ENCODE data around the gene IPPK. TPM values are rescaled to one million over a fixed set of nuclear protein-coding genes. Genes with fewer than 3 reads are reported as not detected.

IPPK gene
- total RNA-seq, 1 donor from 2014 or later: 8.1 TPM

DNA sequence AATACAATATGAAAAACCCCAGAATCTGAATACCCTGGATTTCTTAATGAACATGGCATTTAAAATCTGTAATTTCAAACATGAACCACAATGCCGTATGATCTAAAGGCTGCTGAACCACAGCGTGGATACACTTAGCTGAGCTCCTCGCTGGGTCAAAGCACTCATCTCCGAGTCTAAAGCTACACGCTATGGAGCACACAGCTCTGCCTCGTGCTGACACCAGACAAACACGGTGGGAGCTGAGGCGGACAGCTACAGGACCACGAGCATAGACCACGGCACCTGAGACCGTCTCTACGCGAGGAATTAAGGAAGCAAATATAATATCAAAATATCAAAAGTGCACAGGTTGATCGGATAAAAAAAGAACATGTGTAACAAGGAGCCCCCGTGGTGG lies 42.8 kb upstream of the IPPK start:
- H3K4me3 Mint-ChIP-seq: no peak overlapping the region
- peaks cover 6% of the 10 kb centered on the region for H3K36me3 Mint-ChIP-seq
- no peaks in the 10 kb centered on the region for H3K27me3 Mint-ChIP-seq
- no peaks in the 10 kb centered on the region for H3K9me3 Mint-ChIP-seq
- no peaks in the 10 kb centered on the region for H3K4me1 Mint-ChIP-seq (ENCODE audit: unreplicated experiment)
- no peak for DNase-seq (ENCODE audit: extremely low spot score, unreplicated experiment)
- no peak overlapping the region for H3K27ac Mint-ChIP-seq
- TF ChIP-seq, protein P1, sequence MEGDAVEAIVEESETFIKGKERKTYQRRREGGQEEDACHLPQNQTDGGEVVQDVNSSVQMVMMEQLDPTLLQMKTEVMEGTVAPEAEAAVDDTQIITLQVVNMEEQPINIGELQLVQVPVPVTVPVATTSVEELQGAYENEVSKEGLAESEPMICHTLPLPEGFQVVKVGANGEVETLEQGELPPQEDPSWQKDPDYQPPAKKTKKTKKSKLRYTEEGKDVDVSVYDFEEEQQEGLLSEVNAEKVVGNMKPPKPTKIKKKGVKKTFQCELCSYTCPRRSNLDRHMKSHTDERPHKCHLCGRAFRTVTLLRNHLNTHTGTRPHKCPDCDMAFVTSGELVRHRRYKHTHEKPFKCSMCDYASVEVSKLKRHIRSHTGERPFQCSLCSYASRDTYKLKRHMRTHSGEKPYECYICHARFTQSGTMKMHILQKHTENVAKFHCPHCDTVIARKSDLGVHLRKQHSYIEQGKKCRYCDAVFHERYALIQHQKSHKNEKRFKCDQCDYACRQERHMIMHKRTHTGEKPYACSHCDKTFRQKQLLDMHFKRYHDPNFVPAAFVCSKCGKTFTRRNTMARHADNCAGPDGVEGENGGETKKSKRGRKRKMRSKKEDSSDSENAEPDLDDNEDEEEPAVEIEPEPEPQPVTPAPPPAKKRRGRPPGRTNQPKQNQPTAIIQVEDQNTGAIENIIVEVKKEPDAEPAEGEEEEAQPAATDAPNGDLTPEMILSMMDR (conservative IDR thresholded peaks at IDR 0.05): no peak

DNA sequence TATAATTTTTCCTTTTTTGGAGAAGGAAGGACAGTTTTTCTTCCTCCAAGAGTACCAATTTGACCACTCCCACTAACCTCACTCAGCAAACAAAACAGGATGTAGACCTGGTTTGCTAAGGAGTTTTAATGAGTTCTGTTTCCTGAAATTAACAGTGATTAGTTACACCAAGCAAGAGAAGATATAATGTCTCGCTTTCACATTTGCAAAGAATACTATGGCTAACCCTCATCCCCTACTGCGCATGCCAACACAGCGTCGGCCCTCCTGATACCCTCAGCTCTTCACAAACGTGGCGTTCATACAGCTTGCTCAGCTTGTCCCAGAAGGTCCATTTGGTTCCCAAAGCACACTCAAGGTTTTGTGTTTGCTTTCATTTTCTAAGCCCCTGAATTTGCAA lies 41.9 kb upstream of the IPPK start:
- Mint-ChIP-seq H3K4me3 (no peak overlapping the region), H3K36me3 (peaks cover 6% of the 10 kb centered on the region), H3K4me1 (ENCODE audit: unreplicated experiment) (no peaks in the 10 kb centered on the region), H3K27ac (no peak overlapping the region), H3K9me3 (no peaks in the 10 kb centered on the region), H3K27me3 (no peaks in the 10 kb centered on the region)
- DNase-seq (ENCODE audit: extremely low spot score, unreplicated experiment): no peak
- TF ChIP-seq, protein P1 (conservative IDR thresholded peaks at IDR 0.05): no peak

DNA sequence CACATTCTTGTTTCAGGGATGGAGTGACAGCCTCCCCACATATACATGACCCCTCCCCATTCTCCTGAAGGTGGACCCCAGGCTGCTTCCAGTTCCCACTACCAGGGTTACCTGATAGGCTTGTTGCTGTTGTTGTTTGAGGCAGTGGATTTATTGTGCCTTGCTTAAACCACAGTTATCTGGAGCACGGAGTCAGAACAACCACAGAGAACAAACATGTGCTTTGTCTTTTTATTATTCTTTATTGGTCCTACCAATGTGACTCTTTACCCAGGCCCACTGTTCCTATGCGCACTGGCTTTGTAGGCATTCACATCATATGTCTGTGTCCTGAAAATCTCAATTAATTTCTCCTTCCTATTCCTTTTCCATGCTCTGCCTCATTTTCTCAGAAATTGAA lies 41.2 kb upstream of the IPPK start:
- Mint-ChIP-seq H3K36me3 (peaks cover 8% of the 10 kb centered on the region), H3K27me3 (no peaks in the 10 kb centered on the region), H3K9me3 (peaks cover 1% of the 10 kb centered on the region), H3K4me3 (no peak overlapping the region), H3K27ac (no peak overlapping the region), H3K4me1 (ENCODE audit: unreplicated experiment) (no peaks in the 10 kb centered on the region)
- no peak for DNase-seq (ENCODE audit: extremely low spot score, unreplicated experiment)
- TF ChIP-seq, protein P1 (conservative IDR thresholded peaks at IDR 0.05): no peak

DNA sequence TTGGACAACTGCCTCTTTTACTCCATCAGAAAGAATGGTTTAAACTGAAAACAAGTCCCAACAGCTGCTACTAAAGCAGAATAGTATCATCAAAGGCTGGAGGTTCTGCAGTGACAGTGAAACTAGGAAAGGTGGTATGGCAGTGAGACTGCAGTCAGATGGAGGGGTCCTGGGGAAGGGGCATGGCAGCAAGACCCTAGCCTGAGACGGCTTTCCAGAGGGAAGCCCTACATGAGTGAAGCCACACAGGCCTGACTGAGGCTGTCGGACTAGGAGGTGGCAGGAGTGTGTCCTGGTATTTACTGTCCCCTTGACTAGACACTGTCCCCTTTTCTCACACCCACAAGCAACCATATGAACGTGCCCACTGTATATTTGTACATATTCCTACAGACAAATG lies 40.4 kb upstream of the IPPK start:
- Mint-ChIP-seq H3K27ac (no peak overlapping the region), H3K4me1 (ENCODE audit: unreplicated experiment) (no peaks in the 10 kb centered on the region), H3K4me3 (no peak overlapping the region), H3K36me3 (peaks cover 10% of the 10 kb centered on the region), H3K9me3 (peaks cover 4% of the 10 kb centered on the region), H3K27me3 (no peaks in the 10 kb centered on the region)
- TF ChIP-seq, protein P1 (conservative IDR thresholded peaks at IDR 0.05): no peak
- no peak for DNase-seq (ENCODE audit: extremely low spot score, unreplicated experiment)

DNA sequence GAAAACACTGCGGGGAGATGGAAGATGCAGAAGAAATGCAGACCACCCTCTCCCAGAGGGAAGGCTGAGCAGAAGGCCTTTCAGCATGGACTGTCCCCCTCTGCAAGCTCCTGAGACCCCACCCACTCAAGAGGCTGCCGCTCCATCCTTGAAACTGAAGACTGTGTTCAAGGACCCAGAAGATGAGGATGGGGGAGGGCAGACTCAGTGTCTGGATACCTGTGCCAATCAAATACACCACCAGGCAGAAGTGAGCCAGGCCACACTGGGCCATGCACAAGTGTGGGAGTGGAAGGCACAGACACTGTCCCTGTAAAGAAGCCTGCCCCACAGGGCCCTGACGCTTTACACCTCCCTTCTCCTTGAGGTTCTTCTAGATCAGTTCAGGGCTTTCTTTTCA lies 40.0 kb upstream of the IPPK start:
- H3K36me3 Mint-ChIP-seq: peaks cover 10% of the 10 kb centered on the region
- TF ChIP-seq, protein P1 (conservative IDR thresholded peaks at IDR 0.05): no peak
- H3K27ac Mint-ChIP-seq: no peak overlapping the region
- peaks cover 4% of the 10 kb centered on the region for H3K9me3 Mint-ChIP-seq
- no peak overlapping the region for H3K4me3 Mint-ChIP-seq
- no peak for DNase-seq (ENCODE audit: extremely low spot score, unreplicated experiment)
- no peaks in the 10 kb centered on the region for H3K4me1 Mint-ChIP-seq (ENCODE audit: unreplicated experiment)
- H3K27me3 Mint-ChIP-seq: no peaks in the 10 kb centered on the region

DNA sequence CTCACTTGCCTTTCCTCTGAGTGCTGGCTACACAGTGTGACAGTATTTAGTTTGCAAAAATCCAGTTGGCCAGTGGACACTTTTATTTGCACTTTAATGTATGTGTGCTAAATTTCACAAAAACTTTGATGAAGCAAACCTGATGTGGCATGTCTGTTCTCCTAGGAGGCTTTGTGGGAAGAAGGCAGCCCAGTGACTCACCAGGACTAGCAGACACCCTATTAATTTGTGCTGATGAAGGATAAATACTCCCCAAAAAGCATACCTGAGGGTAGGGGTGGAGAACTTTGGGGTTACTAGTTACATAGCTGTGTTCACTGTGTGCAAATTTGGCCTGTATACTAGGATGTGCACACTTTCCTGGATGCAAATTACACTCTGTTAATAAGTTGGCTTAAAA lies 39.3 kb upstream of the IPPK start:
- no peaks in the 10 kb centered on the region for H3K27me3 Mint-ChIP-seq
- DNase-seq (ENCODE audit: extremely low spot score, unreplicated experiment): no peak
- no peaks in the 10 kb centered on the region for H3K4me1 Mint-ChIP-seq (ENCODE audit: unreplicated experiment)
- TF ChIP-seq, protein P1 (conservative IDR thresholded peaks at IDR 0.05): no peak
- H3K9me3 Mint-ChIP-seq: peaks cover 4% of the 10 kb centered on the region
- H3K36me3 Mint-ChIP-seq: peaks cover 13% of the 10 kb centered on the region
- H3K27ac Mint-ChIP-seq: no peak overlapping the region
- H3K4me3 Mint-ChIP-seq: no peak overlapping the region

Data from type B pancreatic cell (in vitro differentiated cells).